Fibroblast of the aortic adventitia (primary cell): ENCODE measurements around the gene LHFPL3. TPM values are rescaled to one million over a fixed set of nuclear protein-coding genes. Genes with fewer than 3 reads are reported as not detected.
A peak's percentile ranks its signal among the peaks of the same experiment; 100 is the strongest.

Experiments
- DNase-seq: peaks from one replicate; pipeline ENCODE4 v3.0.0-alpha.2; 2010; ENCODE audit warnings: low read depth
- H3K4me3 ChIP-seq: 2 replicates; pipeline ENCODE4 v1.5.1; 2011; ENCODE audit warnings: low read depth, mild to moderate bottlenecking, control low read depth, low read length, moderate library complexity
- total RNA-seq: library from RNA; depleted of rRNA; stranded (reverse); fragments of >200 nt; gene quantifications from 2 replicates; pipeline ENCODE4 v1.2.3, GENCODE V29; 2012; ENCODE audit warnings: low replicate concordance
- TF ChIP-seq, protein P1 (sequence below): IDR thresholded peaks from 2 replicates; pipeline ENCODE4 v1.5.1; 2011; ENCODE audit warnings: mild to moderate bottlenecking, low read length, control low read depth, inconsistent platforms; ENCODE audit not compliant: insufficient read depth

The LHFPL3 gene
- total RNA-seq, 1 donor, result not detected

DNA sequence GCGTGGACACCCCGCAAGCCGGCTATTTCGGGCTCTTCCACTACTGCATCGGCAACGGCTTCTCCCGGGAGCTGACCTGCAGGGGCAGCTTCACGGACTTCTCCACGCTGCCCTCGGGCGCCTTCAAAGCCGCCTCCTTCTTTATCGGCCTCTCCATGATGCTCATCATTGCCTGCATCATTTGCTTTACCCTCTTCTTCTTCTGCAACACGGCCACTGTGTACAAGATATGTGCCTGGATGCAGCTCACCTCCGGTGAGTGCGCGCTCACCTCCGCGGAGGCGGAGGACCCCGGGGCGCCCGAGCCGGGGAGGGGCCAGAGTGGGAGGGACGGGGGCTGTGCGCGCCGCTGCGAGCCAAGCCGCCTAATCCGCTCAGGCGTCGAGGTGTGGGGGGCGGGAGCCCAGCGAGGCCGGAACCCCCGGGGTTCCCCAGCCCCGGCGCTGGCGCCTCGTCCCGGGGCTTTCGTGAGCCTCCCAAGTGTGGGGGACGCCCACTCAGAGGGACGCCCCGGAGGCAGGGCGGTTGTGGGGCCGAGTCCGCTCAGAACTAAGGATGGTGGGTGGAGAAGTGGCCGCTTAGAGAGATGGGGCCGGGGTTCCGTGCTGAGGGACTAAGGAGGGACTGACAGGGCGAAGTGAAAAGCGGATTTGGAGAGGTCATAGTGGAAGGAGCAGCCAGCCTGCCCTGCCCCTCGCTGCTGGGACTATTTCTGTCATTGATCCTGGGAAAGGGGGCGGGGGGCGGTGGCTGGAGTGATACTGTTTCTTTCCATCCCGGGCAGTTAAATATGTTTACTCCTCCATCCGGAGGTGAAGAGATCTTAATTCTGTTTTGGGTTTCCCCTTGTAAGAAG is 795 bp downstream of the LHFPL3 start:
- no peak for DNase-seq
- H3K4me3 ChIP-seq, result peak overlapping the region; percentile 25
- TF ChIP-seq, protein P1, sequence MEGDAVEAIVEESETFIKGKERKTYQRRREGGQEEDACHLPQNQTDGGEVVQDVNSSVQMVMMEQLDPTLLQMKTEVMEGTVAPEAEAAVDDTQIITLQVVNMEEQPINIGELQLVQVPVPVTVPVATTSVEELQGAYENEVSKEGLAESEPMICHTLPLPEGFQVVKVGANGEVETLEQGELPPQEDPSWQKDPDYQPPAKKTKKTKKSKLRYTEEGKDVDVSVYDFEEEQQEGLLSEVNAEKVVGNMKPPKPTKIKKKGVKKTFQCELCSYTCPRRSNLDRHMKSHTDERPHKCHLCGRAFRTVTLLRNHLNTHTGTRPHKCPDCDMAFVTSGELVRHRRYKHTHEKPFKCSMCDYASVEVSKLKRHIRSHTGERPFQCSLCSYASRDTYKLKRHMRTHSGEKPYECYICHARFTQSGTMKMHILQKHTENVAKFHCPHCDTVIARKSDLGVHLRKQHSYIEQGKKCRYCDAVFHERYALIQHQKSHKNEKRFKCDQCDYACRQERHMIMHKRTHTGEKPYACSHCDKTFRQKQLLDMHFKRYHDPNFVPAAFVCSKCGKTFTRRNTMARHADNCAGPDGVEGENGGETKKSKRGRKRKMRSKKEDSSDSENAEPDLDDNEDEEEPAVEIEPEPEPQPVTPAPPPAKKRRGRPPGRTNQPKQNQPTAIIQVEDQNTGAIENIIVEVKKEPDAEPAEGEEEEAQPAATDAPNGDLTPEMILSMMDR, result no peak

DNA sequence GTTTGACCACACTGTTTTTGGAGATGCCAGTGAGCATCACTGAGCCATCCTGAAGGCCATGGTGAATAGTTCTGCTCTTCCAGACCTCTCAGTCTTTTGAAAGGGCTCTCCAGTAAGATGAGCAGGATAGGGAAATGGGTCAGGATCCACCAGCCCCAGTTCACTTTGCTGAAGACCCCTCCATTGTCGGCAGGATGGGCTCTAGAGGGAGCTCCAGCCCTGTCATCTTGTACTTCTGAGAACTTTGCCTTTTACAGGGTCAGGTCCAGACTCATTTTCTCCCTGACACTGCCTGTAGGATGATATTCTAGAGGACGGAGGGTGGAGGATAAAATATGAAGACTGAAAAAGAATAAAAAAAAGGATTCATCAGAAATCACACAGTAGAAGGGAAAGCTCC is 13.1 kb downstream of the LHFPL3 start:
- H3K4me3 ChIP-seq, result no peak overlapping the region
- no peak for DNase-seq
- TF ChIP-seq, protein P1, result no peak

DNA sequence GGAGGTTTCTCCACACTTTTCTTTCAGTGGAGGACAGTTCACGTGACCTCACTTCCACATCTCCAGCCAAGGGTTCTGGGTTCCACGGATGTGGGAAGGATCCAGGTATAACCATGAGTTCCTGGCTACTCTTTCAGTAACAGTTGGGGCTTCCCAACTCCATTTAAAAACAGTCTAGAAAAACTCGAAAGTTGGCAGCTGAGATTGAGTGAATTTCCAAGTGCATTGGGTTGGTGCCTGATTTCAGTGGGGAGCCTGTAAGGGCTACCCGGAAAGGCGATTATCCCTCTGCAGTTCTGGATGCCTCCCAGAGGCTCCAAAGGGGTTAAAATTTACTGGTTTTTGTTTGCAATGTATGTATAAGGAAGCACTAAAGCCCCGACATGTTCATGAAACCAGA is 24.3 kb downstream of the LHFPL3 start:
- no peak overlapping the region for H3K4me3 ChIP-seq
- DNase-seq, result no peak
- TF ChIP-seq, protein P1, result no peak

DNA sequence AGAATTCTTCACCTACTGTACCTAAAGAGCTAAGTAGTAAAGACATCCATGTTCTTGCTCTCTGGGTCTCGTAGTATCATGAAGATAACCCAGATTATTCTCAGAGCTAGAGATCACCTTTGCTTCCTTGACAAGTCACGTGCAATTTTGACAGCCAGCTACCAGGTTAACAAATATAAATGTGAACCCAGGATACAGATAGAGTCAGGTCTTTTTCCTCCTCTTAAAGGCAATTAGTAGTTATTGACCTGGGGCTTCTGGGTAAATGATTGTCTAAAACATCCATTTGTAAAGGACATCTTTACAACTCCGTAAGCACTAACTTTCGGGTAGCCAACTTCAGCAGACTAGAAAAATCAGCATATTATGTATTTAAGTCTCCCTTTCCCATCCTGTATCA is 28.8 kb downstream of the LHFPL3 start:
- DNase-seq, result no peak
- TF ChIP-seq, protein P1, result no peak
- no peak overlapping the region for H3K4me3 ChIP-seq

DNA sequence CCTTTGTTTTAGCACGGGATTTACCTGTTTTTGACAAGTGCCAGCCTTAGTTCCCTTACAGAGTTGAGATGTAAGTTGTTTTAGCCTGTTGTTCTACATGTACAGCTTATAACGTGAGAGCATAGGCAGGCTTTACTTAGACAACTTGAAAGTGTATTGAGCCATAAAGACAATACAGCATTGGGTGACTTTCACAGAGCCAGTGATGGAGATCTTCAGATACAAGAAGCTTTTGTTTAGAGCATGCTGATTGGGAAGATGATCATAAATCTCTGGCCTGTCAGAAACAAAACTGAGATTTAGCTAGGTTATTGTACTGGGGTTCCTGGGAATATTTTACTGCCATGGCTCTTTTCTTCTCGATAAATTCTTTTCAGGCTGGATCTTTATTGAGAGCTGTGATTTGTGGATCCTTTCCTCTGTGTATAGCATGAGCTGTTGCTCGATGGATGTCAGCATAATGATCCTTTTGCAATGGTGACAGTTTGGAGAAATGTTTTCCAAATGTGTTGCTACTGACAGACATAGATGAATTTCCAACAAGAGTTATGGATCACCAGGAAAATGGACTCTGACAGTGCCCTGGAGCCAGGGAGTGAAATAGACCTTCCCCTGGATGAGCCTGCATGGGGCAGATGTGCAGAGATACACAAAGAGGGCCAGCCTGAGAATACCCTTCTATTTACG is 30.2 kb downstream of the LHFPL3 start:
- TF ChIP-seq, protein P1, result no peak
- no peak for DNase-seq
- H3K4me3 ChIP-seq, result no peak overlapping the region

DNA sequence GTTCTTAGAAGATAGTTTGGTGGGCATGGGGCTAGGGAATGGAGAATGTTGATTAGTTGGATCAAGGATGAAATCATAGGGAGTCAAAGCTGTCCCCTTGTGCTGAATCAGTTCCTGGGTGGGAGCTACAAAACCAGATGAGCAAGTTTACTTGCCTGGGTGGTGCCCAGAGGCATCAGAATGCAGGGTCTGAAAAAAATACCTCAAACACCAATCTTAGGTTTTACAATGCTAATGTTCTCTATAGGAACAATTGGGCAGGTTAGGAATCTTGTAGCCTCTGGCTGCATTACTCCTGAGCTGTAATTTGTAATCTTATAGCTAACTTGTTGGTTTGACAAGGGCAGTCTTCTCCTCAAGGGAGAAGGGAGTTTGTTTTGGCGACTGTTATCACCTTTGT is 34.4 kb downstream of the LHFPL3 start:
- DNase-seq, result no peak
- TF ChIP-seq, protein P1, result no peak
- H3K4me3 ChIP-seq, result no peak overlapping the region
